Endothelial cell of umbilical vein (primary cell): Measurements from ENCODE around the gene C12orf42. TPM values are rescaled to one million over a fixed set of nuclear protein-coding genes. Genes with fewer than 3 reads are reported as not detected.

Source experiments
- BruUV-seq: library from RNA; stranded (reverse); fragments of 400-500 nt; replicated peaks from 2 replicates; lab custom pipeline; 2021; lab: Mats Ljungman, UMichigan
- CTCF ChIA-PET: fragments of 300-600, 350-600 bp; sonication (Branson Sonifier 250); formaldehyde crosslinking; loops from one replicate; lab custom pipeline; 2021; ENCODE audit warnings: antibody characterized with exemption, inconsistent platforms; lab: Charles Lee
- POLR2A ChIA-PET: fragments of 300-600, 350-600 bp; sonication (Branson Sonifier 250); formaldehyde crosslinking; loops from one replicate; lab custom pipeline; 2021; ENCODE audit warnings: antibody characterized with exemption, inconsistent platforms; lab: Charles Lee
- DNase-seq: peaks from one replicate; pipeline ENCODE4 v3.0.0-alpha.2; 2011; ENCODE audit warnings: low read depth, low spot score
- FAIRE-seq: peaks from 2 replicates; lab custom pipeline; 2011; peaks lifted over from hg19 to GRCh38; lab: Jason Lieb, UNC
- H2AFZ ChIP-seq: 2 replicates; pipeline ENCODE4 v1.6.0; 2012; ENCODE audit warnings: low read depth, low read length, control low read depth, inconsistent platforms
- H3K27ac ChIP-seq: 2 replicates; pipeline ENCODE4 v1.5.1; 2011; ENCODE audit warnings: low read depth, mild to moderate bottlenecking, control low read depth, low read length, moderate library complexity; ENCODE audit not compliant: insufficient read depth
- H3K27me3 ChIP-seq, 2 experiments: 2 replicates each; pipeline versions ENCODE4 v1.6.0 to v1.6.1; 2011; ENCODE audit warnings: low read length in 2 of 2, mixed read lengths in 1 of 2; ENCODE audit not compliant: control insufficient read depth in 2 of 2, insufficient read depth in 2 of 2
- H3K36me3 ChIP-seq, 2 experiments: 2 replicates in 1 of 2; 3 replicates in 1 of 2; pipeline ENCODE4 v1.5.1; 2011; ENCODE audit warnings: low read length in 2 of 2, mild to moderate bottlenecking in 1 of 2, moderate library complexity in 1 of 2; ENCODE audit not compliant: control insufficient read depth in 2 of 2, insufficient read depth in 2 of 2; ENCODE audit errors: extremely low read depth in 1 of 2
- H3K4me1 ChIP-seq: 3 replicates; pipeline ENCODE4 v1.5.1; 2011; ENCODE audit warnings: mild to moderate bottlenecking, low read length; ENCODE audit not compliant: control insufficient read depth, insufficient read depth; ENCODE audit errors: extremely low read depth
- H3K4me2 ChIP-seq: 2 replicates; pipeline ENCODE4 v1.6.1; 2011; ENCODE audit warnings: low read length, control low read depth, mixed read lengths; ENCODE audit not compliant: insufficient read depth
- H3K4me3 ChIP-seq, 3 experiments: fragments of 200-600 bp in 1 of 3; sonication (generic), shearing (Covaris generic) in 1 of 3; replicated peaks in 1 of 3; 2 replicates each; pipeline ENCODE4 v1.5.1; 2011 to 2016; ENCODE audit warnings: control low read depth in 3 of 3, low read length in 3 of 3, mild to moderate bottlenecking in 2 of 3, inconsistent platforms in 1 of 3, low read depth in 1 of 3, moderate library complexity in 1 of 3; ENCODE audit not compliant: insufficient read depth in 1 of 3
- H3K79me2 ChIP-seq: 2 replicates; pipeline ENCODE4 v1.6.0; 2012; ENCODE audit warnings: low read length, inconsistent platforms; ENCODE audit not compliant: control insufficient read depth, insufficient read depth
- H3K9ac ChIP-seq: replicated peaks from 2 replicates; pipeline ENCODE3; 2011; ENCODE audit warnings: low read length, control low read depth; ENCODE audit not compliant: insufficient read depth; ENCODE audit errors: extremely low read depth
- H3K9me1 ChIP-seq: replicated peaks from 3 replicates; pipeline ENCODE4 v1.6.0; 2011; ENCODE audit warnings: mild to moderate bottlenecking, low read length; ENCODE audit not compliant: control insufficient read depth, insufficient read depth; ENCODE audit errors: extremely low read depth
- H3K9me3 ChIP-seq: replicated peaks from 2 replicates; pipeline ENCODE4 v1.5.1; 2012; ENCODE audit warnings: low read length, inconsistent platforms; ENCODE audit not compliant: control insufficient read depth, insufficient read depth
- H4K20me1 ChIP-seq: replicated peaks from 2 replicates; pipeline ENCODE3; 2011; ENCODE audit warnings: mild to moderate bottlenecking, low read length; ENCODE audit not compliant: control insufficient read depth, insufficient read depth; ENCODE audit errors: extremely low read depth
- CTCF ChIP-seq, 2 donors: IDR thresholded peaks; 1 replicate in 1 of 2; 2 replicates in 1 of 2; pipeline ENCODE4 v1.5.1; 2011; ENCODE audit warnings: low read length in 2 of 2, mild to moderate bottlenecking in 2 of 2, moderate library complexity in 2 of 2, control low read depth in 1 of 2, inconsistent platforms in 1 of 2, low read depth in 1 of 2; ENCODE audit not compliant: insufficient read depth in 1 of 2; ENCODE audit errors: extremely low read depth in 1 of 2
- EZH2 ChIP-seq: IDR thresholded peaks from 2 replicates; pipeline ENCODE4 v1.6.1; 2012; ENCODE audit warnings: borderline replicate concordance, low read depth, mild to moderate bottlenecking, moderate library complexity, low read length, inconsistent platforms; ENCODE audit not compliant: severe bottlenecking
- FOS ChIP-seq: IDR thresholded peaks from 2 replicates; pipeline ENCODE4 v1.6.1; 2011; ENCODE audit warnings: mild to moderate bottlenecking, low read length, moderate library complexity, borderline replicate concordance; ENCODE audit not compliant: insufficient read depth
- GATA2 ChIP-seq: IDR thresholded peaks from 2 replicates; pipeline ENCODE4 v1.7.0; 2011; ENCODE audit warnings: low read depth, mild to moderate bottlenecking, moderate library complexity, mixed read lengths, low read length; ENCODE audit not compliant: insufficient read length, insufficient read depth
- JUN ChIP-seq: IDR thresholded peaks from 2 replicates; pipeline ENCODE4 v1.6.1; 2011; ENCODE audit warnings: borderline replicate concordance, low read depth; ENCODE audit not compliant: insufficient read length, insufficient read depth
- MYC ChIP-seq: IDR thresholded peaks from one replicate; pipeline ENCODE4 v1.6.1; 2011; ENCODE audit warnings: mild to moderate bottlenecking, low read depth, low read length
- POLR2A ChIP-seq: IDR thresholded peaks from 2 replicates; pipeline ENCODE4 v1.6.1; 2012; ENCODE audit warnings: low read depth, mild to moderate bottlenecking, control low read depth, low read length
- POLR2AphosphoS5 ChIP-seq: IDR thresholded peaks from 2 replicates; pipeline ENCODE4 v1.6.1; 2012; ENCODE audit warnings: low read depth, mild to moderate bottlenecking, control low read depth, low read length, moderate library complexity; ENCODE audit not compliant: insufficient read depth
- dilution Hi-C: fragments of 300-500 bp; cut with MboI; formaldehyde crosslinking; loops from one replicate; pipeline ENCODE4 v1.15.0; 2019; ENCODE audit warnings: low sequenced_read_pairs; ENCODE audit not compliant: extremely low pct_ligation_motif_present
- intact Hi-C: fragments of 100-400 bp; cut with micrococcal nuclease; formaldehyde crosslinking; loops from one replicate; pipeline ENCODE4 v1.10.0; 2022
- polyA plus RNA-seq, 4 experiments: library from polyadenylated mRNA; depleted of rRNA in 3 of 4; stranded (reverse) in 3 of 4; unstranded in 1 of 4; fragments of >200 nt; gene quantifications; 2 replicates each; pipeline versions ENCODE4 v1.2.1 to v1.2.3, GENCODE V29; 2011 to 2012; ENCODE audit warnings: missing spikeins in 1 of 4
- total RNA-seq: library from RNA; stranded (reverse); gene quantifications from 2 replicates; pipeline ENCODE4 v1.2.3, GENCODE V29; 2021
- TF ChIP-seq, protein P1 (sequence below): IDR thresholded peaks from 2 replicates; pipeline ENCODE4 v1.6.1; 2011; ENCODE audit not compliant: insufficient read depth, insufficient read length

Gene C12orf42
- total and polyA plus RNA-seq, 2 donors (not counting 3 experiments of a cell fraction or from before 2014, with no cell fraction given) = not detected

- H3K9me3 ChIP-seq = no peaks in the 10 kb centered on the region
- no peak for TF ChIP-seq CTCF (IDR thresholded peaks at IDR 0.05; ENCODE audit: extremely low read depth in 1 of 2, insufficient read depth in 1 of 2, low read depth in 1 of 2, low read length in 2 of 2)
- TF ChIP-seq GATA2 = no peak
- TF ChIP-seq MYC = no peak
- TF ChIP-seq, protein P1, sequence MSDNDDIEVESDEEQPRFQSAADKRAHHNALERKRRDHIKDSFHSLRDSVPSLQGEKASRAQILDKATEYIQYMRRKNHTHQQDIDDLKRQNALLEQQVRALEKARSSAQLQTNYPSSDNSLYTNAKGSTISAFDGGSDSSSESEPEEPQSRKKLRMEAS = no peak
- TF ChIP-seq POLR2A = no peak
- TF ChIP-seq JUN = no peak
- no peak for TF ChIP-seq POLR2AphosphoS5
- TF ChIP-seq EZH2 = no peak
- TF ChIP-seq FOS = no peak
- no peak overlapping the region for H3K4me2 ChIP-seq
- DNase-seq = no peak
- no peaks in the 10 kb centered on the region for H3K36me3 ChIP-seq
- intact Hi-C loops (no loop called here), dilution Hi-C loops (no loop called here)
- H3K4me1 ChIP-seq = no peaks in the 10 kb centered on the region
- no peak overlapping the region for H3K9ac ChIP-seq
- H3K27ac ChIP-seq = no peak overlapping the region
- H3K27me3 ChIP-seq = no peaks in the 10 kb centered on the region
- H3K9me1 ChIP-seq = no peaks in the 10 kb centered on the region
- BruUV-seq = no TSS peak
- no peak overlapping the region for H2AFZ ChIP-seq
- no peak for FAIRE-seq
- ChIA-PET CTCF (no interaction called here), POLR2A (no interaction called here)
- H3K4me3 ChIP-seq = no peak overlapping the region
- H3K79me2 ChIP-seq = no peaks in the 10 kb centered on the region
- H4K20me1 ChIP-seq = no peaks in the 10 kb centered on the region
Observed at GRCh38 chr12:103529306-103529705, 33.5 kb upstream of the C12orf42 start.
